Esophagus squamous epithelium (tissue), 4 donors: ENCODE results near the gene ZNF428.

Source experiments
- CTCF ChIP-seq, 6 experiments: fragments of 450-650 bp in 4 of 6; fragments of 200-600 bp in 2 of 6; sonication (generic) in 2 of 6; IDR thresholded peaks; one replicate each; pipeline ENCODE4 v1.5.1; 2016 to 2019; ENCODE audit warnings: antibody characterized with exemption in 6 of 6, mild to moderate bottlenecking in 4 of 6, moderate library complexity in 4 of 6
- POLR2A ChIP-seq, 4 donors: fragments of 450-650 bp; IDR thresholded peaks; one replicate each; pipeline ENCODE4 v1.6.1; 2017; ENCODE audit warnings: antibody characterized with exemption in 4 of 4, mild to moderate bottlenecking in 4 of 4, moderate library complexity in 3 of 4

- TF ChIP-seq CTCF (IDR thresholded peaks at IDR 0.05) (no peak), POLR2A (IDR thresholded peaks at IDR 0.05) (no peak)
Measured at GRCh38 chr19:43616306-43616705, 3.1 kb downstream of the ZNF428 start.
